A673 (cell line): ENCODE measurements around the gene TPSD1. TPM values are rescaled to one million over a fixed set of nuclear protein-coding genes. Genes with fewer than 3 reads are reported as not detected.

Source experiments
- BruUV-seq: library from RNA; stranded (reverse); fragments of 400-500 nt; replicated peaks from 2 replicates; lab custom pipeline; 2021; lab: Mats Ljungman, UMichigan
- CTCF ChIA-PET: fragments of 300-600 bp; sonication (Branson Sonifier 250); formaldehyde crosslinking; loops from one replicate; lab custom pipeline; 2022; ENCODE audit warnings: antibody characterized with exemption; lab: Charles Lee
- POLR2A ChIA-PET: fragments of 300-600 bp; sonication (Branson Sonifier 250); formaldehyde crosslinking; loops from one replicate; lab custom pipeline; 2022; ENCODE audit warnings: antibody characterized with exemption; ENCODE audit not compliant: low non-redundant PET; lab: Charles Lee
- DNase-seq: peaks from one replicate; pipeline ENCODE4 v3.0.0-alpha.2; 2015; ENCODE audit warnings: low spot score
- H3K27ac ChIP-seq: fragments of 200-600 bp; sonication (generic); 2 replicates; pipeline ENCODE4 v1.5.1; 2016; ENCODE audit warnings: mixed run types, low read depth, mild to moderate bottlenecking, mixed read lengths, antibody characterized with exemption, low read length; ENCODE audit not compliant: poor library complexity, severe bottlenecking
- H3K27me3 ChIP-seq: fragments of 200-600 bp; sonication (generic); replicated peaks from 2 replicates; pipeline ENCODE4 v1.6.1; 2017; ENCODE audit warnings: mixed run types, low read depth, mild to moderate bottlenecking, mixed read lengths, antibody characterized with exemption, low read length; ENCODE audit not compliant: insufficient read depth, poor library complexity
- H3K36me3 ChIP-seq: fragments of 200-600 bp; sonication (generic); 2 replicates; pipeline ENCODE4 v1.6.1; 2016; ENCODE audit warnings: mixed run types, mild to moderate bottlenecking, mixed read lengths, antibody characterized with exemption, low read length; ENCODE audit not compliant: insufficient read depth, poor library complexity, severe bottlenecking
- H3K4me1 ChIP-seq: fragments of 200-600 bp; sonication (generic); 2 replicates; pipeline ENCODE4 v1.6.1; 2017; ENCODE audit warnings: mixed run types, mild to moderate bottlenecking, mixed read lengths, antibody characterized with exemption, low read length; ENCODE audit not compliant: insufficient read depth, poor library complexity, severe bottlenecking
- H3K4me3 ChIP-seq: fragments of 200-600 bp; sonication (generic); 2 replicates; pipeline ENCODE4 v1.5.1; 2016; ENCODE audit warnings: low read depth, mixed run types, mild to moderate bottlenecking, mixed read lengths, low read length; ENCODE audit not compliant: poor library complexity, severe bottlenecking
- H3K9me3 ChIP-seq: fragments of 200-600 bp; sonication (generic); 2 replicates; pipeline ENCODE4 v1.6.1; 2016; ENCODE audit warnings: mixed run types, low read depth, mild to moderate bottlenecking, mixed read lengths, antibody characterized with exemption, low read length; ENCODE audit not compliant: poor library complexity, severe bottlenecking
- CTCF ChIP-seq: fragments of 300-800, 200-600 bp; sonication (generic); conservative IDR thresholded peaks from 2 replicates; pipeline ENCODE4 v1.5.1; 2017; ENCODE audit warnings: low read depth, mild to moderate bottlenecking, antibody characterized with exemption, low read length, moderate library complexity, mixed read lengths
- EZH2 ChIP-seq: fragments of 200-600 bp; sonication (generic); IDR thresholded peaks from 2 replicates; pipeline ENCODE4 v1.6.1; 2017; ENCODE audit warnings: borderline replicate concordance, low read depth, mild to moderate bottlenecking, mixed read lengths, antibody characterized with exemption, low read length; ENCODE audit not compliant: poor library complexity, severe bottlenecking
- intact Hi-C: fragments of 100-400 bp; cut with micrococcal nuclease; formaldehyde crosslinking; loops from one replicate; pipeline ENCODE4 v1.10.0; 2022; ENCODE audit not compliant: unreplicated experiment
- total RNA-seq: library from RNA; stranded (reverse); gene quantifications from 2 replicates; pipeline ENCODE4 v1.2.3, GENCODE V29; 2021

The TPSD1 gene
- total RNA-seq, 1 experiment from 2014 or later: 2.3 TPM

GRCh38 chr16:1222553-1223354 is 33.1 kb upstream of the TPSD1 start:
- POLR2A ChIA-PET: no interaction called here

GRCh38 chr16:1223355-1224214 is 32.3 kb upstream of the TPSD1 start:
- H3K36me3 ChIP-seq: peaks cover 17% of the 10 kb centered on the region
- intact Hi-C loops: no loop called here
- H3K4me3 ChIP-seq: no peak overlapping the region
- ChIA-PET CTCF (no interaction called here), POLR2A (no interaction called here)
- no peaks in the 10 kb centered on the region for H3K4me1 ChIP-seq
- DNase-seq: no peak
- BruUV-seq: no TSS peak
- no peak overlapping the region for H3K27ac ChIP-seq
- no peaks in the 10 kb centered on the region for H3K9me3 ChIP-seq
- TF ChIP-seq EZH2: no peak
- no peak for TF ChIP-seq CTCF
- H3K27me3 ChIP-seq: no peaks in the 10 kb centered on the region

More at GRCh38 chr16:1222553-1223354, 33.1 kb upstream of the TPSD1 start:
- DNase-seq: no peak
- H3K9me3 ChIP-seq: no peaks in the 10 kb centered on the region
- intact Hi-C loops: no loop called here
- CTCF ChIA-PET: no interaction called here
- no peak overlapping the region for H3K4me3 ChIP-seq
- no TSS peak for BruUV-seq
- peaks cover 25% of the 10 kb centered on the region for H3K36me3 ChIP-seq
- no peaks in the 10 kb centered on the region for H3K4me1 ChIP-seq
- no peak overlapping the region for H3K27ac ChIP-seq
- TF ChIP-seq EZH2 (no peak), CTCF (no peak)
- H3K27me3 ChIP-seq: no peaks in the 10 kb centered on the region

- no peak for DNase-seq
- TF ChIP-seq EZH2: no peak
- Histone ChIP-seq H3K27me3 (no peaks in the 10 kb centered on the region), H3K27ac (no peak overlapping the region), H3K36me3 (peaks cover 17% of the 10 kb centered on the region), H3K9me3 (no peaks in the 10 kb centered on the region), H3K4me1 (no peaks in the 10 kb centered on the region), H3K4me3 (no peak overlapping the region)
- no TSS peak for BruUV-seq
- intact Hi-C loops: no loop called here
- CTCF ChIA-PET: no interaction called here
- POLR2A ChIA-PET: no interaction called here
Observed at GRCh38 chr16:1224558-1224957, 31.3 kb upstream of the TPSD1 start.
